Peyer's patch (tissue), 4 donors: ENCODE results near the gene AKAP11.

Experiments used
- POLR2A ChIP-seq, 2 donors: fragments of 450-650 bp; IDR thresholded peaks; one replicate each; pipeline ENCODE4 v1.5.1; 2017; ENCODE audit warnings: antibody characterized with exemption in 2 of 2, mild to moderate bottlenecking in 2 of 2, moderate library complexity in 2 of 2
- TF ChIP-seq, protein P1 (sequence below), 6 experiments: fragments of 450-650 bp in 4 of 6; fragments of 200-600 bp in 2 of 6; sonication (generic) in 1 of 6; IDR thresholded peaks; one replicate each; pipeline ENCODE4 v1.5.1; 2017 to 2019; ENCODE audit warnings: antibody characterized with exemption in 6 of 6, mild to moderate bottlenecking in 3 of 6, moderate library complexity in 1 of 6

DNA sequence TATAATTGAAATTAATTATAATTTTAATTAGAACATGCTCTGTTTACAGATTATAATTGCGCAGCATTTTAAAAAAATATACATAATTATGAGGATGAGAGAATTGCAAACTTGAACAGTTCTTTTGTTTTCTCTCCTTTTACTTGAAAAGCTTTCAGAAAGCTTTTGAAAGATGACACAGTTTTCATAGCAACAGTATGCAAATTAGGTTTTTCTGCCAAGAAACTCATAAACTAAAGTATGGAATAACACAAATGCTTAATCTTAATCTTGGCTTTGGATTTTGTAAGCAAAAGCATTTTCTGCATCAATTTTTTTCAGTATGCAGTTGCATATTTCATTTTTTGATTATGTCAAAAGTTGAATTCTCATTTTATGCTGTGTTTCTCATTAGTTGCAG is 32.8 kb upstream of the AKAP11 start:
- TF ChIP-seq, protein P1, sequence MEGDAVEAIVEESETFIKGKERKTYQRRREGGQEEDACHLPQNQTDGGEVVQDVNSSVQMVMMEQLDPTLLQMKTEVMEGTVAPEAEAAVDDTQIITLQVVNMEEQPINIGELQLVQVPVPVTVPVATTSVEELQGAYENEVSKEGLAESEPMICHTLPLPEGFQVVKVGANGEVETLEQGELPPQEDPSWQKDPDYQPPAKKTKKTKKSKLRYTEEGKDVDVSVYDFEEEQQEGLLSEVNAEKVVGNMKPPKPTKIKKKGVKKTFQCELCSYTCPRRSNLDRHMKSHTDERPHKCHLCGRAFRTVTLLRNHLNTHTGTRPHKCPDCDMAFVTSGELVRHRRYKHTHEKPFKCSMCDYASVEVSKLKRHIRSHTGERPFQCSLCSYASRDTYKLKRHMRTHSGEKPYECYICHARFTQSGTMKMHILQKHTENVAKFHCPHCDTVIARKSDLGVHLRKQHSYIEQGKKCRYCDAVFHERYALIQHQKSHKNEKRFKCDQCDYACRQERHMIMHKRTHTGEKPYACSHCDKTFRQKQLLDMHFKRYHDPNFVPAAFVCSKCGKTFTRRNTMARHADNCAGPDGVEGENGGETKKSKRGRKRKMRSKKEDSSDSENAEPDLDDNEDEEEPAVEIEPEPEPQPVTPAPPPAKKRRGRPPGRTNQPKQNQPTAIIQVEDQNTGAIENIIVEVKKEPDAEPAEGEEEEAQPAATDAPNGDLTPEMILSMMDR (IDR thresholded peaks at IDR 0.05), result no peak
- no peak for TF ChIP-seq POLR2A (IDR thresholded peaks at IDR 0.05)
